GM06990 (cell line): Measurements from ENCODE around the gene LRRC17.

Source experiments
- DNase-seq: peaks from one replicate; pipeline ENCODE4 v3.0.0-alpha.2; 2011; ENCODE audit not compliant: insufficient read length; ENCODE audit errors: extremely low read depth
- H3K27me3 ChIP-seq: replicated peaks from 2 replicates; pipeline ENCODE4 v1.6.0; 2011; ENCODE audit warnings: low read length; ENCODE audit not compliant: control insufficient read depth, insufficient read depth
- H3K36me3 ChIP-seq: 2 replicates; pipeline ENCODE4 v1.5.1; 2011; ENCODE audit warnings: low read length; ENCODE audit not compliant: control insufficient read depth, insufficient read depth
- H3K4me3 ChIP-seq: replicated peaks from 2 replicates; pipeline ENCODE4 v1.5.1; 2011; ENCODE audit warnings: low read depth, mild to moderate bottlenecking, control low read depth, low read length
- TF ChIP-seq, protein P1 (sequence below): IDR thresholded peaks from 2 replicates; pipeline ENCODE4 v1.5.1; 2011; ENCODE audit warnings: low read length, control low read depth, mild to moderate bottlenecking, inconsistent platforms; ENCODE audit not compliant: insufficient read depth, poor library complexity, severe bottlenecking

The LRRC17 gene

GRCh38 chr7:102942181-102942866 is 29.5 kb downstream of the LRRC17 start:
- Histone ChIP-seq H3K36me3 (no peaks in the 10 kb centered on the region), H3K27me3 (no peaks in the 10 kb centered on the region), H3K4me3 (no peak overlapping the region)
- DNase-seq: no peak
- TF ChIP-seq, protein P1, sequence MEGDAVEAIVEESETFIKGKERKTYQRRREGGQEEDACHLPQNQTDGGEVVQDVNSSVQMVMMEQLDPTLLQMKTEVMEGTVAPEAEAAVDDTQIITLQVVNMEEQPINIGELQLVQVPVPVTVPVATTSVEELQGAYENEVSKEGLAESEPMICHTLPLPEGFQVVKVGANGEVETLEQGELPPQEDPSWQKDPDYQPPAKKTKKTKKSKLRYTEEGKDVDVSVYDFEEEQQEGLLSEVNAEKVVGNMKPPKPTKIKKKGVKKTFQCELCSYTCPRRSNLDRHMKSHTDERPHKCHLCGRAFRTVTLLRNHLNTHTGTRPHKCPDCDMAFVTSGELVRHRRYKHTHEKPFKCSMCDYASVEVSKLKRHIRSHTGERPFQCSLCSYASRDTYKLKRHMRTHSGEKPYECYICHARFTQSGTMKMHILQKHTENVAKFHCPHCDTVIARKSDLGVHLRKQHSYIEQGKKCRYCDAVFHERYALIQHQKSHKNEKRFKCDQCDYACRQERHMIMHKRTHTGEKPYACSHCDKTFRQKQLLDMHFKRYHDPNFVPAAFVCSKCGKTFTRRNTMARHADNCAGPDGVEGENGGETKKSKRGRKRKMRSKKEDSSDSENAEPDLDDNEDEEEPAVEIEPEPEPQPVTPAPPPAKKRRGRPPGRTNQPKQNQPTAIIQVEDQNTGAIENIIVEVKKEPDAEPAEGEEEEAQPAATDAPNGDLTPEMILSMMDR: no peak

- H3K36me3 ChIP-seq: no peaks in the 10 kb centered on the region
- TF ChIP-seq, protein P1: no peak
- no peak for DNase-seq
- H3K27me3 ChIP-seq: no peaks in the 10 kb centered on the region
- H3K4me3 ChIP-seq: no peak overlapping the region
Measured at GRCh38 chr7:102942868-102943267, 30.1 kb downstream of the LRRC17 start.

GRCh38 chr7:102943423-102944169 is 30.8 kb downstream of the LRRC17 start:
- TF ChIP-seq, protein P1: no peak
- Histone ChIP-seq H3K27me3 (no peaks in the 10 kb centered on the region), H3K4me3 (no peak overlapping the region), H3K36me3 (no peaks in the 10 kb centered on the region)
- DNase-seq: no peak

DNA sequence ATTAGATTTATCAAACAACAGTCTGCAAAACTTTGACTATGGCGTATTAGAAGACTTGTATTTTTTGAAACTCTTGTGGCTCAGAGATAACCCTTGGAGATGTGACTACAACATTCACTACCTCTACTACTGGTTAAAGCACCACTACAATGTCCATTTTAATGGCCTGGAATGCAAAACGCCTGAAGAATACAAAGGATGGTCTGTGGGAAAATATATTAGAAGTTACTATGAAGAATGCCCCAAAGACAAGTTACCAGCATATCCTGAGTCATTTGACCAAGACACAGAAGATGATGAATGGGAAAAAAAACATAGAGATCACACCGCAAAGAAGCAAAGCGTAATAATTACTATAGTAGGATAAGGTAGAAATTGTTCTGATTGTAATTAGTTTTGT is 31.4 kb downstream of the LRRC17 start:
- TF ChIP-seq, protein P1: no peak
- Histone ChIP-seq H3K36me3 (no peaks in the 10 kb centered on the region), H3K27me3 (no peaks in the 10 kb centered on the region), H3K4me3 (no peak overlapping the region)
- no peak for DNase-seq

DNA sequence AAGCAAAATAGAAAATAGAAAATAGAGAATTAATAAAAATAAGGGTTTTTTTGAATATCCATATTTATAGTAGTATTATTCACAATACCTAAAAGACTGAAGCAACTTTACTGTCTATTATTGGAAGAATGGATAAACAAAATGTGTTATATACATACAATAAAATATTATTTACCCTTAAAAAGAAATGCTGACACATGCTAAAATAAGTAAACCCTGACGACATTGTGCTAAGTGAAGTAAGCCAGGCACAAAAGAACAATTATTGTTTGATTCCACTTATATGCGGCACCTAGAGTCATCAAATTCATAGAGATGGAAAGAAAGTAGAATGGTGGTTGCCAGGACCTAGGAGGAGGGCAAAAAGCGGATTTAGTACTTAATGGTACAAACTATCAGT is 39.0 kb downstream of the LRRC17 start:
- TF ChIP-seq, protein P1: no peak
- H3K27me3 ChIP-seq: no peaks in the 10 kb centered on the region
- H3K36me3 ChIP-seq: no peaks in the 10 kb centered on the region
- DNase-seq: no peak
- no peak overlapping the region for H3K4me3 ChIP-seq
